Activated CD4-positive, alpha-beta T cell treated with anti-CD3 and anti-CD28 coated beads, Interleukin-2, amount 50 U/mL, for 4 hours (primary cell): ENCODE results near the gene SMARCA2.

Experiments used
- DNase-seq, 2 experiments: peaks; one replicate each; pipeline ENCODE4 v3.0.0-alpha.2; 2020

Gene SMARCA2

GRCh38 chr9:2227144-2227867, 212.2 kb downstream of the SMARCA2 start:
- DNase-seq, result no peak

GRCh38 chr9:2228132-2228531, 213.0 kb downstream of the SMARCA2 start:
- no peak for DNase-seq

- DNase-seq, result no peak
These were observed 213.5 kb downstream of the SMARCA2 start for GRCh38 chr9:2228641-2229040.

- no peak for DNase-seq
These were observed 214.1 kb downstream of the SMARCA2 start for GRCh38 chr9:2229109-2229721.

- DNase-seq, result no peak
These were observed 215.2 kb downstream of the SMARCA2 start for GRCh38 chr9:2230362-2230761.

- DNase-seq, result no peak
These were observed 216.0 kb downstream of the SMARCA2 start for GRCh38 chr9:2231101-2231500.

GRCh38 chr9:2231829-2232228, 216.7 kb downstream of the SMARCA2 start:
- DNase-seq, result no peak

GRCh38 chr9:2233274-2233673, 218.1 kb downstream of the SMARCA2 start:
- DNase-seq, result no peak

- no peak for DNase-seq
These were observed 219.3 kb downstream of the SMARCA2 start for GRCh38 chr9:2234371-2234893.

GRCh38 chr9:2235623-2236022, 220.5 kb downstream of the SMARCA2 start:
- no peak for DNase-seq

- DNase-seq, result no peak
These were observed 221.7 kb downstream of the SMARCA2 start for GRCh38 chr9:2236850-2237249.

GRCh38 chr9:2241461-2241835, 226.3 kb downstream of the SMARCA2 start:
- no peak for DNase-seq

- peak; percentile 10 to 26 for DNase-seq
These were observed 226.9 kb downstream of the SMARCA2 start for GRCh38 chr9:2241836-2242741.

GRCh38 chr9:2242831-2243330, 227.7 kb downstream of the SMARCA2 start:
- DNase-seq, result no peak
